ENCODE data around the gene GALP. TPM values are rescaled to one million over a fixed set of nuclear protein-coding genes. Genes with fewer than 3 reads are reported as not detected.
"Not testable (repeated sequence)": the region's sequence is repeated elsewhere in the genome, so short reads cannot be mapped to it uniquely, and the experiment has no call there.

Gene GALP
- total RNA-seq, 2 donors from 2014 or later = not detected

DNA sequence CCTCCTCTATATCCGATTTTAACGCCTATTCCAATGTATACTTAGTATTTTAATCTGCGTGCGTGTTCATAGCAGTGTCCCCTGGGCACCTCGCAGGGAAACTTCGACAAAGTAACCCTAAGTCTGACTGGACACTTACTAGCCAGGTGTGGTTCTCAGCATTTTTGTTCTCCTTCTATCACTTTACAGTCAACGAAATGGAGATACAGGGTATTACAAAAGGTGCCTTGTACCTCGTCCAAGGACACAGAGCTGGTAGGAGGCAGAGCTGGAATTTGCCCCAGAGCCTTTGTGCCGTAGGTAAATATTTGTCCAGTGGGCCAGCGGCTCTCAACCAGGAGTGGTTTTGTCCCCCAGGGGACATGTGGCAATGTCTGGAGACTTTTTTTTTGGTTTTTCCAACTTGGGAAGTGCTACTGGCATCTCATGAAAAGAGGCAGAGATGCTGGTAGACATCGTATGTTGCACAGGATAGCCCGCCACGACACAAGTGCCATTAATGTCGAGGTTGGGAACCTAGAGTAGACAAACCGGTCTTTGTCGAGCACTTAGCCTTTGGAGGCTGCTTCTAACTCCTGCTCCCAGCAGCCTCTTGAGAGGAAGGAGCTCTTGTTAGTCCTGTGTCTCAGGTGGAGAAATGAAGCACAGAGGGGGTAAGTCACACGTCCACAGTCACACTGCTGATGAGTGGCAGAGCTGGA, 33.6 kb upstream of the GALP start:
- H3K27me3 Mint-ChIP-seq = no peaks in the 10 kb centered on the region
- peaks cover 28 to 41% of the 10 kb centered on the region in 2 donors for H3K4me1 Mint-ChIP-seq (ENCODE audit: low read depth in 2 of 2)
- H3K9me3 Mint-ChIP-seq = no peaks in the 10 kb centered on the region
- H3K27ac Mint-ChIP-seq = peak overlapping the region; percentile 83 to 90
- H3K36me3 Mint-ChIP-seq = no peaks in the 10 kb centered on the region
- H3K4me3 Mint-ChIP-seq = peak overlapping the region; percentile 93
- DNase-seq (ENCODE audit: low spot score) (no peak), ATAC-seq (no peak)

DNA sequence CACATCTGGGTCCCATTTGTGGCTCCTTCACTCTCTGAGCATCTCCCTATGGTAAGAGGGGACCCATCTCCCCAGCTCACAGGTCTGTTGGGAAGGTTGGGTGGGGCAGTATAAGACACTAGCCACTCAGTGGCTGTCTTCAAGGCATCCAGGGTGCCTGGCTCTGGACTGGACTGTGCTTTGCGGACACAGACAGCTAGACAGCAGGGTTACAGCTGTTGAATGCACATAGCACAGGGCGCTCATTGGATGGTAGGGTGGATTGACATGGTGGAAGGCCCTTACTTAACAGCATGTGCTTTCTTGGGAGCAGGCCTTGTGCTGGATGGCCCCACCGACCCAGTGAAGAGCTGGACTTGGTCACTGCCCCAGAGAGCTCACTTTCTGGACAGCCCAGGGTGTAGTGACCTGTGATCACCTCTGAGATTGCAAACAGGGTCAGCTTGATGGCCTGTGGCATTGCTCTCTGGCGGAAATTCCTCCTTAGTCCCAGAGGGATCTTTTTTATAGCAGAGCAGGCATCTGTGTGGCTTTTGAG, 32.8 kb upstream of the GALP start:
- DNase-seq (ENCODE audit: low spot score) = no peak

DNA sequence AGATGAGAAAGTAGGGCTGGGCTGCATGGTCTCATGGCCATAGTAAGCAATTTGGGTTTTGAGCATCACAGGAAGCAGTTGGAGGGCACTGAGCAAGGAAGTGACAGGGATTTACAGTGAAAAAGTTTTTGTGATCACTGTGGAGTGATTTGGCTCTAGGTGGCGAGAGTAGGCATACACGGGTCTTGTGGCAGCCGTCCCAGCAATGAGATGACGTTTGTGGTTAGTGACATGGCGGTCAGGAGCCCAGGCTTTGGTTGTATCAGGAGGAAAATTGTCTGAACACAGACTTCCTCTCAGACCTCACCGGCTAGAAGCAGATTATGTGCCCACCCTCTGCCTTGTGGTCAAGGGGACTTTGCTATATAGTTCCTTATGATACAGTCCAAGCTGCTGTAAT, 31.4 kb upstream of the GALP start:
- no peak overlapping the region for H3K4me3 Mint-ChIP-seq
- peak overlapping the region in 1 of 2 donors; percentile 2 for H3K27ac Mint-ChIP-seq
- H3K36me3 Mint-ChIP-seq = no peaks in the 10 kb centered on the region
- no peaks in the 10 kb centered on the region for H3K27me3 Mint-ChIP-seq
- DNase-seq (ENCODE audit: low spot score) (no peak), ATAC-seq (no peak)
- H3K4me1 Mint-ChIP-seq (ENCODE audit: low read depth in 2 of 2) = peaks cover 28 to 36% of the 10 kb centered on the region in 2 donors
- H3K9me3 Mint-ChIP-seq = no peaks in the 10 kb centered on the region

More for the DNA sequence above, 32.8 kb upstream of the GALP start:
- Mint-ChIP-seq H3K27me3 (no peaks in the 10 kb centered on the region), H3K4me3 (no peak overlapping the region), H3K36me3 (no peaks in the 10 kb centered on the region), H3K27ac (no peak overlapping the region), H3K9me3 (no peaks in the 10 kb centered on the region), H3K4me1 (ENCODE audit: low read depth in 2 of 2) (peaks cover 28 to 41% of the 10 kb centered on the region in 2 donors)
- ATAC-seq = no peak

DNA sequence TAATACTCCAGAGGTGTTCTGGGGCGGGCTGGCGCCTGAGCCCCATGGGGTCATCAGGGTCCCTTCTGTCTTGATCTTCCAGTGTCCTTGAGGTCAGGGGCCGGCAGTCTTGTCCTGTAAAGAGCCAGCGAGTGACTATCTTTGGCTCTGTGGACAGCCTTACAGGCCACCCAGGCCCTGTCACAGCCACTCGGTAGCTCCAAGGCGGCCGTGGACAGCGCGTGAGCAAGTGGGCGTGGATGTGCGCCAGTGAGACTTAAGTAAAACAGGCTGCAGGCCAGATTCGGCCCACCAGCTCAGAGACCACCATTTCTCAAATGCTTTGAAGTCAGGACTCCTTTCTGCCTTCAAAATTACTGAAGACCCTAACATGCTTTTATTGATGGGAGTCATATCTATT, 31.0 kb upstream of the GALP start:
- H3K27me3 Mint-ChIP-seq = no peaks in the 10 kb centered on the region
- no peak overlapping the region for H3K27ac Mint-ChIP-seq
- no peaks in the 10 kb centered on the region for H3K36me3 Mint-ChIP-seq
- H3K4me3 Mint-ChIP-seq = no peak overlapping the region
- ATAC-seq = no peak
- H3K4me1 Mint-ChIP-seq (ENCODE audit: low read depth in 2 of 2) = peaks cover 25 to 31% of the 10 kb centered on the region in 2 donors
- DNase-seq (ENCODE audit: low spot score) = no peak
- H3K9me3 Mint-ChIP-seq = no peaks in the 10 kb centered on the region

DNA sequence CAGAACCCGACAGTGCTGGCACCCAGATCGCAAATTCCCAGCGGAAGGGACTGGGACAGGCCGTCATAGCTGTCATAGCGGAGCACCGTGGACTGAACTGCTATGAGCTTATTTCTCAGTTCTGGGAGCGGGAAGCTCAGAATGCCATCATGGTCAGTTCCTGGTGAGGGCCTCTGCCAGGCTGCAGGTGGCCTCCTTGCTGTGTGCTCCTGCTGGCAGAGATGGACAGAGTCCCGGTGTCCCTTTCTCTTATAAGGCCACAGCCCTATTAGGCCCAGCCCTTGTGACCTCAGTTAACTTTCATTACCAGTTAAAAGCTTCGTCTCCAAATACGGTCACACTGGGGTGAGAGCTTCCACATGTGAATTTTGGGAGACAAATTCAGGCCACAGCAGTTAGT, 30.1 kb upstream of the GALP start:
- Mint-ChIP-seq H3K27me3 (no peaks in the 10 kb centered on the region), H3K4me1 (ENCODE audit: low read depth in 2 of 2) (peaks cover 22 to 28% of the 10 kb centered on the region in 2 donors), H3K4me3 (no peak overlapping the region), H3K27ac (no peak overlapping the region), H3K36me3 (no peaks in the 10 kb centered on the region), H3K9me3 (no peaks in the 10 kb centered on the region)
- DNase-seq (ENCODE audit: low spot score) (no peak), ATAC-seq (no peak)

DNA sequence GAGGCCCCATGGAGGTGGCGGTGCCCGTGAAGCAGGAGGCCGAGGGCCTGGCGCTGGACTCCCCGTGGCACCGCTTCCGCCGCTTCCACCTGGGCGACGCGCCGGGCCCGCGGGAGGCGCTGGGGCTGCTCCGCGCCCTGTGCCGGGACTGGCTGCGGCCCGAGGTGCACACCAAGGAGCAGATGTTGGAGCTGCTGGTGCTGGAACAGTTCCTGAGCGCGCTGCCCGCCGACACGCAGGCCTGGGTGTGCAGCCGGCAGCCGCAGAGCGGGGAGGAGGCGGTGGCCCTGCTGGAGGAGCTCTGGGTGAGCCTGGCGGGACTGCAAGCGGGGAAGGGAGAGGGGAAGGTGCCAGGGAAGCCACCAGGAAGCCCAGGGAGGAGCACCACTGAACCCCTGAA, 28.9 kb upstream of the GALP start:
- H3K27ac Mint-ChIP-seq = no peak overlapping the region
- no peaks in the 10 kb centered on the region for H3K27me3 Mint-ChIP-seq
- H3K36me3 Mint-ChIP-seq = no peaks in the 10 kb centered on the region
- H3K9me3 Mint-ChIP-seq = no peaks in the 10 kb centered on the region
- H3K4me1 Mint-ChIP-seq (ENCODE audit: low read depth in 2 of 2) = peaks cover 17 to 21% of the 10 kb centered on the region in 2 donors
- no peak overlapping the region for H3K4me3 Mint-ChIP-seq
- DNase-seq (ENCODE audit: low spot score) (no peak), ATAC-seq (no peak)

DNA sequence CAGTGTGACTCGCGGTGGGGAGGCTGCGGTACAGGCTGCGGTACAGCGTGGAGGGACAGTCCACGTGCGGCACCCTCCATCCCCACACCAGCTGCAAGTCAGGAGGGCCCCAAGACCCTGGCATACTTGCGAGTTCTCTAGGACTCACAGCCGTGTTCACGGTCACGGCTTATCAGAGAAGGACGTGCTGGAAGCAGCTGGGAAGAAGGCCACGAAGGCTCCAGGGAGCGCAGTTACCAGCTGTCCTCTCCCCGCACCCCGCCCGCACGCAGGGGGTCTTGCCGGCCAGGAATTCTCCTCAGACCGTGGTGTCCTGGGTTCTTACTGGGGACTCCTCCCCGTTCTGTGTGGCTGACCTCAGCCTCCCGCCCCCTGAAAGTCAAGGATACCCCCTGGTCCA, 28.5 kb upstream of the GALP start:
- DNase-seq (ENCODE audit: low spot score) = no peak
- H3K4me3 Mint-ChIP-seq = no peak overlapping the region
- H3K36me3 Mint-ChIP-seq = no peaks in the 10 kb centered on the region
- no peak for ATAC-seq
- no peak overlapping the region for H3K27ac Mint-ChIP-seq
- H3K9me3 Mint-ChIP-seq = no peaks in the 10 kb centered on the region
- peaks cover 15 to 18% of the 10 kb centered on the region in 2 donors for H3K4me1 Mint-ChIP-seq (ENCODE audit: low read depth in 2 of 2)
- H3K27me3 Mint-ChIP-seq = no peaks in the 10 kb centered on the region

DNA sequence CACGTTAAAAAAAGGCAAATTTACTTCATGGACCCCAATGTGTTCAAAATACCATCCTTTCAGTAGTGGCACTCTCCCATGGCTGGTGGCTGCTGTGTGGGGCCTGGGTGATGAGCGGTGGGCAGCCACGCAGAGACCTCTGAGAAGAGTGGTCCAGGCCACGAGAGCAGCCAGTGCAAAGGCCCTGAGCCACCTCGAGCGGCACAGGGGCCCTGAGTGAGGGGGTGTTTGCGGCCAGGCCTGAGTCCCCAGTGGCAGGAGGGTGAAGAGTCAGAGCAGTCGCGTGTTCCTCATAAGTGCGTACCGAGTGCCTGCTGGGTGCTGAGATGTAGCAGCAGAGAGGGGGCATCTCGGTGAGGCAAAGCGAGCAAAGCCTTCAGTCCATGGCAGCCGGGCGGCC, 27.7 kb upstream of the GALP start:
- Mint-ChIP-seq H3K4me3 (no peak overlapping the region), H3K4me1 (ENCODE audit: low read depth in 2 of 2) (peaks cover 12 to 18% of the 10 kb centered on the region in 2 donors), H3K36me3 (no peaks in the 10 kb centered on the region), H3K27me3 (no peaks in the 10 kb centered on the region), H3K27ac (no peak overlapping the region), H3K9me3 (no peaks in the 10 kb centered on the region)
- DNase-seq (ENCODE audit: low spot score) (no peak), ATAC-seq (peak in 1 of 2 donors; percentile 26)

DNA sequence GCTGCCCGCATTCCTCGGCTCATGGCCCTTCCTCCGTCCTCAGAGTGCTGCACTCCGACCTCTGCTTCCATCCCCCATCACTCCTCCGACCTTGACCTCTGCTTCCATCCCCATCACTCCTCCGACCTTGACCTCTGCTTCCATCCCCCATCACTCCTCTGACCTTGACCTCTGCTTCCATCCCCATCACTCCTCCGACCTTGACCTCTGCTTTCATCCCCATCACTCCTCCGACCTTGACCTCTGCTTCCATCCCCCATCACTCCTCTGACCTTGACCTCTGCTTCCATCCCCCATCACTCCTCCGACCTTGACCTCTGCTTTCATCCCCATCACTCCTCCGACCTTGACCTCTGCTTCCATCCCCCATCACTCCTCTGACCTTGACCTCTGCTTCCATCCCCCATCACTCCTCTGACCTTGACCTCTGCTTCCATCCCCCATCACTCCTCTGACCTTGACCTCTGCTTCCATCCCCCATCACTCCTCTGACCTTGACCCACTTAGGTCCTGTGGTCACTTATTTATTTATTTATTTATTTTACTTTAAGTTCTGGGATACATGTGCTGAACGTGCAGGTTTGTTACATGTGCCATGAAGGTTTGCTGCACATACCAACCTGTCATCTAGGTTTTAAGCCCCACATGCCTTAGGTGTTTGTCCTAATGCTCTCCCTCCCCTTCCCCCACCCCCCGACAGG, 26.7 kb upstream of the GALP start:
- ATAC-seq; H3K27ac Mint-ChIP-seq; H3K36me3 Mint-ChIP-seq; H3K4me3 Mint-ChIP-seq; DNase-seq (ENCODE audit: low spot score); H3K27me3 Mint-ChIP-seq; H3K9me3 Mint-ChIP-seq: not testable (repeated sequence)
- H3K4me1 Mint-ChIP-seq (ENCODE audit: low read depth in 2 of 2) = peaks cover 10 to 18% of the 10 kb centered on the region in 2 donors

DNA sequence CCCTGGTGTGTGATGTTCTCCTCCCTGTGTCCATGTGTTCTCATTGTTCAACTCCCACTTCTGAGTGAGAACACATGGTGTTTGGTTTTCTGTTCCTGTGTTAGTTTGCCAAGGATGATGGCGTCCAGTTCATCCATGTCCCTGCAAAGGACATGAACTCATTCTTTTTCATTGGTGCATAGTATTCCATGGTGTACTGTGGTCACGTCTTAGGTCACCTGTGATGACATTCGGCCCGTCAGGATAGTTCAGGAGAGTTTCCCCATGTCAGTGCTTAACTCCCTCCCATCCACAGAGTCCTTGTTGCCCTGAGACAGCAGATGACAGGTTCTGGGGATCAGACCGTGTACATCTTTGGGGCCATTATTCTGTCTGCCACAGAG, 26.2 kb upstream of the GALP start:
- Mint-ChIP-seq H3K36me3 (no peaks in the 10 kb centered on the region), H3K27me3 (no peaks in the 10 kb centered on the region), H3K4me1 (ENCODE audit: low read depth in 2 of 2) (peaks cover 7 to 14% of the 10 kb centered on the region in 2 donors), H3K9me3 (no peaks in the 10 kb centered on the region), H3K27ac (no peak overlapping the region), H3K4me3 (no peak overlapping the region)
- ATAC-seq (no peak), DNase-seq (ENCODE audit: low spot score) (no peak)

DNA sequence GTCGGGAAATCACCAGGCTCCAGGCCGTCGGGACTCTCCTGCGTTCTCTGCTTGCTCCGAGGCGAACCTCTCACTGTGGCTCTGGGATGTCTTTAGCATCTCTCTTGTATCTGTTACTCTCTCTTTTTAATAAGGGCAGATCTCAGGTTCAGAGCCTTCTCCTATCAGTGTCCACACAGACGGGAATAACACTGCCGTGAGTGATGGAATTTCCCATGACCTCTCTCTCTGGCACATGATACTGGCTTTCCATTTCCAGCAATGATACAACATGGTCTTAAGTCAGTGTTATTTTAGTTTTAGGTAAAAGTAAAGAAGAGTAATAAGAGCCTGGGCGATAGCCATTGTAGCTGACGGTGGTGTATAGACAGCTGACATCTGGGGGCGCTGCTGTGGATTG, 25.4 kb upstream of the GALP start:
- no peak overlapping the region for H3K4me3 Mint-ChIP-seq
- peaks cover 7 to 14% of the 10 kb centered on the region in 2 donors for H3K4me1 Mint-ChIP-seq (ENCODE audit: low read depth in 2 of 2)
- no peak for DNase-seq (ENCODE audit: low spot score)
- H3K9me3 Mint-ChIP-seq = no peaks in the 10 kb centered on the region
- H3K27ac Mint-ChIP-seq = no peak overlapping the region
- no peaks in the 10 kb centered on the region for H3K27me3 Mint-ChIP-seq
- no peaks in the 10 kb centered on the region for H3K36me3 Mint-ChIP-seq
- ATAC-seq = no peak

DNA sequence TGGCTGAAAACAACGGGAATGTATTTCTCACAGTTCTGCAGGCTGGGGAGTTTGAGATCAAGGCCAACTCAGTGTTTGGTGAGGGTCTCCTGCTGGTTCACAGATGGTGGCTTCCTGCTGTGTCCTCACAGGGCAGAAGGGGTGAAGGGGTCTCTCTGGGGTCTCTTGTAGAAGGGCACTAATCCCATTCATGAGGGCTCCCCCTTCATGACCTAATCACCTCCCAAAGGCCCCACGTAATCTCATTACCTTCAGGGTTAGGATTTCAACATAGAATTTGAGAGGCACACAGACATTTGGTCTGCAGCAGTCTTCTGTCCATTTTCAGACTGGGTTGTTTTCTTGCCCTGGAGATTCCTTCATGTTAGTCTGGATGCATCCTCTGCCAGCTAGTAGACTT, 23.2 kb upstream of the GALP start:
- no peaks in the 10 kb centered on the region for H3K27me3 Mint-ChIP-seq
- H3K4me1 Mint-ChIP-seq (ENCODE audit: low read depth in 2 of 2) = peaks cover 7 to 14% of the 10 kb centered on the region in 2 donors
- no peak for ATAC-seq
- no peaks in the 10 kb centered on the region for H3K9me3 Mint-ChIP-seq
- no peaks in the 10 kb centered on the region for H3K36me3 Mint-ChIP-seq
- H3K4me3 Mint-ChIP-seq = no peak overlapping the region
- no peak overlapping the region for H3K27ac Mint-ChIP-seq
- DNase-seq (ENCODE audit: low spot score) = no peak

DNA sequence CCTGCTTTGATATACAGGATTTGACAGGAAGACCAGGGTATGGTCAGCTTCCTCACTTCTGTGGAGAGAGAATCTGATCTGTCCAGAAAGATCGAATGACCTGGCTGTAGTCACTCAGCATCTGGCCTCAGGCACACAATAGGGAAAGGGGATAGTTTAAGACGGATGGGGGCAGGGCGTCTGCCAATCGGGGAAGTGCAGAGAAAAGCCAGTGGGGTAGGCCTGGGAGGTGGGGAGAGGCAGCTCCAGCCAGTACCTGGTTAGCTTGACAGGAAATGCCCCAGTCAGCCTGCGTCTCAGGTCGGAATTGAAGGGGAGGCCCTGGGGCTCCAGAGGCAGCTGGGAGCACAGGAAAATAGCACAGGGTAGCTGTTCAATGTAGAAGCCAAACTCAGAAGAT, 22.3 kb upstream of the GALP start:
- no peak for ATAC-seq
- Mint-ChIP-seq H3K4me1 (ENCODE audit: low read depth in 2 of 2) (peaks cover 7 to 14% of the 10 kb centered on the region in 2 donors), H3K36me3 (no peaks in the 10 kb centered on the region), H3K27ac (no peak overlapping the region), H3K9me3 (no peaks in the 10 kb centered on the region), H3K4me3 (no peak overlapping the region), H3K27me3 (no peaks in the 10 kb centered on the region)
- DNase-seq (ENCODE audit: low spot score) = no peak

DNA sequence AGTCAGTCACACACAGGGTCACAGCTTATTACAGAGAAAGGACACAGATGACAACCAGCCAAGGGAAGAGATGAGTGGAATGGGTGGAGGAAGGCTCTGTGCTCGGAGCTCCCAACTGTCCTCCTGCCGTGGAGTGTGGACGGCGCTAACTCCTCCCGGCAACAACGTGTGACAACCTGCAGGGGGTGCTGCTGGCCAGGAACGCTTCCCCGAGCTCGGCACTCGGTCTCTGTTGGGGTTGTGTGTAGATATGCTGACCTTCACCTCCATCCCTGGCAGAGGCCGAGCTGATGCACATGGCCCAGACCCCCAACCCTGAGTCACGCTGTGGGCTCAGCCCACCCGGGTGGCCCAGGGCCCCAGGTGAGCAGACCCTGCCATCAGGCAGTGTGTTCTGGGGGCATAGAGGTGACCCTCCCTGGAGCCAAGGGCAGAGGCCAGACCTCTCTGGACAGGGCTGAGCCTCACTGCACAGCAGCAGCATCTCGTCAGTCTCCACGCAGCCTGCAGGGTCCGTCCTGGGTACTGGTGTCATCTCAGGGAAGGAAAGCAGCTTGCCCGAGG, 20.6 kb upstream of the GALP start:
- H3K27me3 Mint-ChIP-seq = no peaks in the 10 kb centered on the region
- DNase-seq (ENCODE audit: low spot score) = no peak
- H3K4me1 Mint-ChIP-seq (ENCODE audit: low read depth in 2 of 2) = peaks cover 6 to 12% of the 10 kb centered on the region in 2 donors
- no peak overlapping the region for H3K4me3 Mint-ChIP-seq
- H3K27ac Mint-ChIP-seq = no peak overlapping the region
- peaks cover 9% of the 10 kb centered on the region for H3K36me3 Mint-ChIP-seq
- no peaks in the 10 kb centered on the region for H3K9me3 Mint-ChIP-seq
- peak; percentile 4 to 22 for ATAC-seq

Measured in natural killer cell treated with Interleukin-12 subunit alpha and Interleukin-12 subunit beta and Interleukin-15 and Interleukin-18, amount 100 ng/mL, for 72 hours (primary cell).